Neural cell (in vitro differentiated cells): Measurements from ENCODE around the gene RAD51B.

Experiments
- EZH2 ChIP-seq: fragments of 200-600, 300-800 bp; shearing (Covaris generic), sonication (generic); IDR thresholded peaks from 2 replicates; pipeline ENCODE4 v1.6.1; 2014; ENCODE audit warnings: antibody characterized with exemption, low read length, borderline replicate concordance, mild to moderate bottlenecking; ENCODE audit not compliant: insufficient read depth, poor library complexity, severe bottlenecking
- POLR2AphosphoS5 ChIP-seq: IDR thresholded peaks from 2 replicates; pipeline ENCODE4 v1.6.1; 2012
- TF ChIP-seq, protein P1 (sequence below): fragments of 450-650 bp; IDR thresholded peaks from 2 replicates; pipeline ENCODE4 v1.5.1; 2014; ENCODE audit warnings: antibody characterized with exemption, mild to moderate bottlenecking, moderate library complexity; ENCODE audit not compliant: poor library complexity, severe bottlenecking
- TF ChIP-seq, protein P2 (sequence below): IDR thresholded peaks from 2 replicates; pipeline ENCODE4 v1.6.1; 2012; ENCODE audit warnings: borderline replicate concordance

DNA sequence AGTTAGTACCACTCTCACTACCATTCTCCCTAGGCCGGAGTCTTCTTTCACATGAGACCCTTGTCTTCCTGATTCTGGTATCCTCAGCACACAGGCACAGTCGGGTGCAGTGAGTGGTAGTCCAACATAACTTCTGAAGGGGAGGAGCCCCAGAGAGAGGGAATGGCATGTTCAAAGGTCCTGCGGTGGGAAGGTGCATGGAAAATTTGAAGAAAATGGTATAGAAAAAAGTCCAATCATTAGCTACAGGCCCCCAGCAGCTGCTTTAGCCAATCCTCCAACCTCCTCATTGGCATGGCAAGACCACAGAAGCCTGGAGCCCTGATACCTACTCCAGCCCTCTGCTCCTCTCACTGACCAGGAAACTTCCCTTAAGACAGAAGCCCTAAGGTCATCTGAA, 876.7 kb downstream of the RAD51B start:
- TF ChIP-seq, protein P1, sequence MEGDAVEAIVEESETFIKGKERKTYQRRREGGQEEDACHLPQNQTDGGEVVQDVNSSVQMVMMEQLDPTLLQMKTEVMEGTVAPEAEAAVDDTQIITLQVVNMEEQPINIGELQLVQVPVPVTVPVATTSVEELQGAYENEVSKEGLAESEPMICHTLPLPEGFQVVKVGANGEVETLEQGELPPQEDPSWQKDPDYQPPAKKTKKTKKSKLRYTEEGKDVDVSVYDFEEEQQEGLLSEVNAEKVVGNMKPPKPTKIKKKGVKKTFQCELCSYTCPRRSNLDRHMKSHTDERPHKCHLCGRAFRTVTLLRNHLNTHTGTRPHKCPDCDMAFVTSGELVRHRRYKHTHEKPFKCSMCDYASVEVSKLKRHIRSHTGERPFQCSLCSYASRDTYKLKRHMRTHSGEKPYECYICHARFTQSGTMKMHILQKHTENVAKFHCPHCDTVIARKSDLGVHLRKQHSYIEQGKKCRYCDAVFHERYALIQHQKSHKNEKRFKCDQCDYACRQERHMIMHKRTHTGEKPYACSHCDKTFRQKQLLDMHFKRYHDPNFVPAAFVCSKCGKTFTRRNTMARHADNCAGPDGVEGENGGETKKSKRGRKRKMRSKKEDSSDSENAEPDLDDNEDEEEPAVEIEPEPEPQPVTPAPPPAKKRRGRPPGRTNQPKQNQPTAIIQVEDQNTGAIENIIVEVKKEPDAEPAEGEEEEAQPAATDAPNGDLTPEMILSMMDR, result no peak
- no peak for TF ChIP-seq POLR2AphosphoS5
- TF ChIP-seq EZH2, result no peak
- TF ChIP-seq, protein P2, sequence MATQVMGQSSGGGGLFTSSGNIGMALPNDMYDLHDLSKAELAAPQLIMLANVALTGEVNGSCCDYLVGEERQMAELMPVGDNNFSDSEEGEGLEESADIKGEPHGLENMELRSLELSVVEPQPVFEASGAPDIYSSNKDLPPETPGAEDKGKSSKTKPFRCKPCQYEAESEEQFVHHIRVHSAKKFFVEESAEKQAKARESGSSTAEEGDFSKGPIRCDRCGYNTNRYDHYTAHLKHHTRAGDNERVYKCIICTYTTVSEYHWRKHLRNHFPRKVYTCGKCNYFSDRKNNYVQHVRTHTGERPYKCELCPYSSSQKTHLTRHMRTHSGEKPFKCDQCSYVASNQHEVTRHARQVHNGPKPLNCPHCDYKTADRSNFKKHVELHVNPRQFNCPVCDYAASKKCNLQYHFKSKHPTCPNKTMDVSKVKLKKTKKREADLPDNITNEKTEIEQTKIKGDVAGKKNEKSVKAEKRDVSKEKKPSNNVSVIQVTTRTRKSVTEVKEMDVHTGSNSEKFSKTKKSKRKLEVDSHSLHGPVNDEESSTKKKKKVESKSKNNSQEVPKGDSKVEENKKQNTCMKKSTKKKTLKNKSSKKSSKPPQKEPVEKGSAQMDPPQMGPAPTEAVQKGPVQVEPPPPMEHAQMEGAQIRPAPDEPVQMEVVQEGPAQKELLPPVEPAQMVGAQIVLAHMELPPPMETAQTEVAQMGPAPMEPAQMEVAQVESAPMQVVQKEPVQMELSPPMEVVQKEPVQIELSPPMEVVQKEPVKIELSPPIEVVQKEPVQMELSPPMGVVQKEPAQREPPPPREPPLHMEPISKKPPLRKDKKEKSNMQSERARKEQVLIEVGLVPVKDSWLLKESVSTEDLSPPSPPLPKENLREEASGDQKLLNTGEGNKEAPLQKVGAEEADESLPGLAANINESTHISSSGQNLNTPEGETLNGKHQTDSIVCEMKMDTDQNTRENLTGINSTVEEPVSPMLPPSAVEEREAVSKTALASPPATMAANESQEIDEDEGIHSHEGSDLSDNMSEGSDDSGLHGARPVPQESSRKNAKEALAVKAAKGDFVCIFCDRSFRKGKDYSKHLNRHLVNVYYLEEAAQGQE, result no peak
